ENCODE measurements around the gene WRAP53.

Gene WRAP53

GRCh38 chr17:7745748-7746470 lies 57.6 kb downstream of the WRAP53 start:
- Histone ChIP-seq H3F3A (ENCODE audit: low read depth) (no peaks in the 10 kb centered on the region), H3K9ac (ENCODE audit: low read depth, low read length, poor library complexity, severe bottlenecking) (peak overlapping the region; percentile 11), H3K4me3 (ENCODE audit: low read length, poor library complexity, severe bottlenecking) (no peak overlapping the region), H4K20me1 (ENCODE audit: insufficient read depth, low read length, poor library complexity, severe bottlenecking) (no peaks in the 10 kb centered on the region), H3K4me2 (ENCODE audit: low read depth, low read length, poor library complexity, severe bottlenecking) (no peak overlapping the region), H3K36me3 (ENCODE audit: insufficient read depth, low read length) (no peaks in the 10 kb centered on the region), H3K9me2 (replicated peaks; ENCODE audit: low read depth, low read length) (no peaks in the 10 kb centered on the region), H2AFZ (ENCODE audit: low read length) (peak overlapping the region; percentile 78), H3K9me3 (ENCODE audit: insufficient read depth, low read depth, low read length) (no peaks in the 10 kb centered on the region), H3K79me2 (ENCODE audit: insufficient read depth, low read length) (no peaks in the 10 kb centered on the region), H3K4me1 (ENCODE audit: insufficient read depth, low read length, poor library complexity, severe bottlenecking) (no peaks in the 10 kb centered on the region), H3K27me3 (ENCODE audit: insufficient read depth, low read length, poor library complexity, severe bottlenecking) (no peaks in the 10 kb centered on the region)
- TF ChIP-seq CTCF (conservative IDR thresholded peaks at IDR 0.05; ENCODE audit: low read length) = peak; percentile 35
- no peak for TF ChIP-seq EZH2phosphoT487 (IDR thresholded peaks at IDR 0.05; ENCODE audit: borderline replicate concordance)

- TF ChIP-seq EZH2phosphoT487 (IDR thresholded peaks at IDR 0.05; ENCODE audit: borderline replicate concordance) (no peak), CTCF (conservative IDR thresholded peaks at IDR 0.05; ENCODE audit: low read length) (no peak)
- Histone ChIP-seq H2AFZ (ENCODE audit: low read length) (peak overlapping the region; percentile 17; the same call in 1 of the 2 replicates), H3F3A (ENCODE audit: low read depth) (no peaks in the 10 kb centered on the region)
Observed at GRCh38 chr17:7747635-7748071, 59.4 kb downstream of the WRAP53 start.

DNA sequence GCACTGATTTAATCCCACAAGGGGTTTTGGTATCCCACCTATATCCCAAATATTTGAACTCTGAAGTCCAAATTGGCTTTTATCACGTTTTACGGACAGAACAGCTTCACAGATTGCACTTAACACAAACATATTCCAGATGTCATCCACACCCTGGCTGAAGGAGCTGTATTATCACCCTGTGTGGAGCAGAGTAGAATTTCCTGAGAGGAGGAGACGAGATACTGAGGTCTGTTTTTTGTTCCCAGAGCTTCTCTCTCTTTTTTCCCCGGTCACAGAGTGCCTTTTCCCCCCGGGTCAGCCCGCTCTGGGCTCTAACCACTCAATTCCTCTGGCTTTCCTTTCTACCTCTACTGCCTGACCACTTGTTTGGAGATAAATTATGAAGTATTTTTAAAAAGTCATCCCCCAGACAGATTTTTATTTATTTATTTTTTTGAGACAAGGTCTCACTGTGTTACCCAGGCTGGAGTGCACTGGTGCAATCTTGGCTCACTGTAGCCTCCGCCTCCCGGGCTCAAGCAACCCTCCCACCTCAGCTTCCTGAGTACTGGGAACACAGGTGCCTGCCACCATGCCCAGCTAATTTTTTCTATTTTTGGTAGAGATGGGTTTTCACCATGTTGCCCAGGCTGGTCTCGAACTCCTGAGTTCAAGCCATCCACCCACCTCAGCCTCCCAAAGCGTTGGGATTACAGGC lies 59.9 kb downstream of the WRAP53 start:
- Histone ChIP-seq H3K4me3 (ENCODE audit: low read length, poor library complexity, severe bottlenecking) (no peak overlapping the region), H3K4me1 (ENCODE audit: insufficient read depth, low read length, poor library complexity, severe bottlenecking) (no peaks in the 10 kb centered on the region), H3K9me3 (ENCODE audit: insufficient read depth, low read depth, low read length) (no peaks in the 10 kb centered on the region), H3K9me2 (replicated peaks; ENCODE audit: low read depth, low read length) (no peaks in the 10 kb centered on the region), H3F3A (ENCODE audit: low read depth) (no peaks in the 10 kb centered on the region), H4K20me1 (ENCODE audit: insufficient read depth, low read length, poor library complexity, severe bottlenecking) (no peaks in the 10 kb centered on the region), H3K4me2 (ENCODE audit: low read depth, low read length, poor library complexity, severe bottlenecking) (no peak overlapping the region), H3K9ac (ENCODE audit: low read depth, low read length, poor library complexity, severe bottlenecking) (no peak overlapping the region), H2AFZ (ENCODE audit: low read length) (peak overlapping the region; percentile 17; the same call in 1 of the 2 replicates), H3K27me3 (ENCODE audit: insufficient read depth, low read length, poor library complexity, severe bottlenecking) (no peaks in the 10 kb centered on the region), H3K79me2 (ENCODE audit: insufficient read depth, low read length) (no peaks in the 10 kb centered on the region), H3K36me3 (ENCODE audit: insufficient read depth, low read length) (no peaks in the 10 kb centered on the region)
- TF ChIP-seq EZH2phosphoT487 (IDR thresholded peaks at IDR 0.05; ENCODE audit: borderline replicate concordance) (no peak), CTCF (conservative IDR thresholded peaks at IDR 0.05; ENCODE audit: low read length) (no peak)

More at GRCh38 chr17:7747635-7748071, 59.4 kb downstream of the WRAP53 start:
- H3K9ac ChIP-seq (ENCODE audit: low read depth, low read length, poor library complexity, severe bottlenecking) = no peak overlapping the region
- H3K36me3 ChIP-seq (ENCODE audit: insufficient read depth, low read length) = no peaks in the 10 kb centered on the region
- no peak overlapping the region for H3K4me2 ChIP-seq (ENCODE audit: low read depth, low read length, poor library complexity, severe bottlenecking)
- H3K79me2 ChIP-seq (ENCODE audit: insufficient read depth, low read length) = no peaks in the 10 kb centered on the region
- H4K20me1 ChIP-seq (ENCODE audit: insufficient read depth, low read length, poor library complexity, severe bottlenecking) = no peaks in the 10 kb centered on the region
- H3K9me3 ChIP-seq (ENCODE audit: insufficient read depth, low read depth, low read length) = no peaks in the 10 kb centered on the region
- H3K4me3 ChIP-seq (ENCODE audit: low read length, poor library complexity, severe bottlenecking) = no peak overlapping the region
- H3K27me3 ChIP-seq (ENCODE audit: insufficient read depth, low read length, poor library complexity, severe bottlenecking) = no peaks in the 10 kb centered on the region
- H3K9me2 ChIP-seq (replicated peaks; ENCODE audit: low read depth, low read length) = no peaks in the 10 kb centered on the region
- no peaks in the 10 kb centered on the region for H3K4me1 ChIP-seq (ENCODE audit: insufficient read depth, low read length, poor library complexity, severe bottlenecking)

Data from Loucy (cell line).